Retinal pigment epithelial cell (primary cell): Measurements from ENCODE around the gene GPR55.

ENCODE experiments used
- DNase-seq: peaks from one replicate; pipeline ENCODE4 v3.0.0-alpha.2; 2010; ENCODE audit warnings: low read depth
- H3K4me3 ChIP-seq: 2 replicates; pipeline ENCODE4 v1.5.1; 2011; ENCODE audit warnings: mild to moderate bottlenecking, low read length, control low read depth, moderate library complexity
- CTCF ChIP-seq: conservative IDR thresholded peaks from 2 replicates; pipeline ENCODE4 v1.5.1; 2011; ENCODE audit warnings: low read depth, low read length, control low read depth, inconsistent platforms

The GPR55 gene

GRCh38 chr2:230942920-230943896 is 18.2 kb upstream of the GPR55 start:
- no peak for TF ChIP-seq CTCF
- H3K4me3 ChIP-seq, result no peak overlapping the region
- DNase-seq, result no peak

DNA sequence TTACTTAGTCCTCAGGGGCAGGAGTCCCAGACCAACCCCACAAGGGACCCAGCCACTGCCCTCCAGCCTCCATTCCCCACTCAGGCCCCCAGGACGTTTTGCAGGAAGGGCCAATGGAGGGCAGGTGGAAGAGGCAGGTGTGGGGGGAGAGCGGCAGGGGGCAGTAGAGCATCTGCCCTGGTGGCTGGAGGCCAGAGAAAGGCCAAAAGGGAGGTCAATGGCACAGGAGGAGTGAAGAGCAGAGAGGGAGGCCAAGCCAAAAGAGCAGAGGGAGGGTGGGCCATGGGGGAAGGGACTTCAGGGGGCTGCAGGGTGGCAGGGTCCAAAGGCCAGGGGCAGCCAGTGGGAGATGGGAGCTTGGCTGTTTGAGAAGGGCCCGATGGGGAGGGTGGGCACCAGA is 17.3 kb upstream of the GPR55 start:
- no peak overlapping the region for H3K4me3 ChIP-seq
- no peak for DNase-seq
- no peak for TF ChIP-seq CTCF

GRCh38 chr2:230941202-230942180 is 16.4 kb upstream of the GPR55 start:
- no peak for TF ChIP-seq CTCF
- no peak overlapping the region for H3K4me3 ChIP-seq
- no peak for DNase-seq

DNA sequence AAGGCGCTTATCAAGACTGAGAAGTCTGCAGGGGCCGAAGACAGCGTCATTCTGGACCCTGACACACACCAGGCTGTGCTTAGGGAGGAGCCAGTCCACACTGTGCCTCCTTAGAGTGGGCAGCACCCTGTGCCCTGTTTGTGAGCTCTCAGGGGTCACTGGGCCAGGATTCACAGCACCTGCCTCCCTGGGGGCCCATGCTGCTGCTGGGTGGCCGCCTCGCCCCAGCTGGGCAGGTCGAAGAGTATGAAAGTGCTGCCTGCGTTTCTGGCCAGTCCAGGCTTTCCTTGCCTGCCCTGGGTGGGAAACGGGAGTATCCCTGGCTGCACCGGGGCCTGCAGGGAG is 15.4 kb upstream of the GPR55 start:
- DNase-seq, result no peak
- no peak overlapping the region for H3K4me3 ChIP-seq
- TF ChIP-seq CTCF, result no peak

- H3K4me3 ChIP-seq, result no peak overlapping the region
- no peak for TF ChIP-seq CTCF
Measured at GRCh38 chr2:230939691-230940470, 14.8 kb upstream of the GPR55 start.

GRCh38 chr2:230939066-230939591 is 14.1 kb upstream of the GPR55 start:
- TF ChIP-seq CTCF, result no peak
- H3K4me3 ChIP-seq, result no peak overlapping the region
- no peak for DNase-seq

More at GRCh38 chr2:230939691-230940470, 14.8 kb upstream of the GPR55 start:
- DNase-seq, result no peak
